ENCODE data around the gene GK2. TPM values are rescaled to one million over a fixed set of nuclear protein-coding genes. Genes with fewer than 3 reads are reported as not detected.

Gene GK2
- total and polyA plus RNA-seq, 2 of the 4 experiments (the other 2 are of a cell fraction): not detected

DNA sequence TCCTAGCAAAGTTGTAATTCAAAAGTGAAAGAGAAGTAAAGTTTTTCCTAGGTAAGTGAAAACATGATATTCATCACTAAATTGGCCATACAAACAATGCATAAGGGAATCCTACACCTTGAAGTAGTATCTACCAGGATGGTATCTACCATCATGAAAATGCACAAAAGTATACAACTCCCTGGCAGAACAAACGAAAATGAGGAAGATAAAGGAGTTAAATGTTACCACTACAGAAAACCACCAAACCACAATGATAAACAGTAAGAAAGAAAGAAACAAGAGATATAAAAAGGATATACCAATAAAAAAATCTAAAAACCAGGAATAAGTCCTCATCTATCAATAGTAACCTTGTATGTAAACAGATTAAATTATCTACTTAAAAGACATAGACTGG lies 26.9 kb downstream of the GK2 start:
- POLR2A ChIA-PET (ENCODE audit: unreplicated experiment): no interaction called here
- H2AK5ac ChIP-seq (ENCODE audit: low read depth, low read length): no peak overlapping the region
- no peaks in the 10 kb centered on the region for H4K20me1 ChIP-seq (ENCODE audit: insufficient read depth, low read length)
- dilution Hi-C loops (cut with HindIII; ENCODE audit: low sequenced_read_pairs, unreplicated experiment) (no loop called here), in situ Hi-C loops (cut with MboI; ENCODE audit: low sequenced_read_pairs) (no loop called here), intact Hi-C loops (cut with micrococcal nuclease) (no loop called here)
- H3K14ac ChIP-seq (replicated peaks; ENCODE audit: low read depth, low read length): no peak overlapping the region
- no peaks in the 10 kb centered on the region for H3K9me3 ChIP-seq (ENCODE audit: control insufficient read depth, insufficient read depth, low read length)
- no peak overlapping the region for H2BK120ac ChIP-seq (ENCODE audit: low read depth, low read length)
- no peak overlapping the region for H3K4me3 ChIP-seq (ENCODE audit: insufficient read depth, low read depth, low read length)
- no peak overlapping the region for H3K56ac ChIP-seq (ENCODE audit: extremely low read depth, insufficient read depth, low read length)
- no peak overlapping the region for H2AFZ ChIP-seq (replicated peaks; ENCODE audit: low read length, poor library complexity)
- CTCF ChIA-PET: interaction anchor here (0.7 kb wide), 1 partner anchor 25 kb away, joined by 3 read pairs; no protein-coding TSS in a partner anchor
- H3K27ac ChIP-seq (ENCODE audit: insufficient read depth, low read length): no peak overlapping the region
- no peak overlapping the region for H2BK15ac ChIP-seq (ENCODE audit: low read depth, low read length)
- no peak for DNase-seq
- H3K4ac ChIP-seq (ENCODE audit: low read depth, low read length): no peak overlapping the region
- no peak for TF ChIP-seq SMC3 (IDR thresholded peaks at IDR 0.05; ENCODE audit: low read depth, low read length)
- no peak for TF ChIP-seq RAD21 (IDR thresholded peaks at IDR 0.05; ENCODE audit: low read length)
- TF ChIP-seq FOS (IDR thresholded peaks at IDR 0.05; ENCODE audit: low read depth, low read length): no peak
- no peak for TF ChIP-seq MAZ (IDR thresholded peaks at IDR 0.05; ENCODE audit: borderline replicate concordance, low read depth, low read length)
- TF ChIP-seq CEBPB (IDR thresholded peaks at IDR 0.05; ENCODE audit: low read depth, low read length): no peak
- TF ChIP-seq CHD1 (IDR thresholded peaks at IDR 0.05; ENCODE audit: low read depth, low read length): no peak
- no peak for TF ChIP-seq RFX5 (IDR thresholded peaks at IDR 0.05; ENCODE audit: low read depth, low read length)
- no peak overlapping the region for H4K91ac ChIP-seq (ENCODE audit: insufficient read depth, low read depth, low read length)
- H3K36me3 ChIP-seq (ENCODE audit: control insufficient read depth, insufficient read depth, low read length): no peaks in the 10 kb centered on the region
- no peaks in the 10 kb centered on the region for H3K79me1 ChIP-seq (ENCODE audit: low read depth in 1 of 2, low read length in 2 of 2)
- H3K9ac ChIP-seq (ENCODE audit: low read depth, low read length): no peak overlapping the region
- BruUV-seq (replicated peaks): no TSS peak
- H3K18ac ChIP-seq (ENCODE audit: low read depth, low read length): no peak overlapping the region
- no peak for ATAC-seq (ENCODE audit: low read depth)
- no peaks in the 10 kb centered on the region for H3K27me3 ChIP-seq (ENCODE audit: control insufficient read depth, insufficient read depth, low read length)
- no peak overlapping the region for H4K5ac ChIP-seq (ENCODE audit: low read depth, low read length)
- H3K4me1 ChIP-seq (ENCODE audit: control insufficient read depth, insufficient read depth, low read length): no peaks in the 10 kb centered on the region
- H4K8ac ChIP-seq (ENCODE audit: low read depth in 2 of 2, low read length in 2 of 2): no peak overlapping the region
- no peak overlapping the region for H3K23ac ChIP-seq (ENCODE audit: low read depth, low read length)
- H3K4me2 ChIP-seq (ENCODE audit: low read depth, low read length): no peak overlapping the region
- no peak overlapping the region for H2AK9ac ChIP-seq (replicated peaks; ENCODE audit: low read depth, low read length, poor library complexity)
- no CpG with 5 or more reads among the region's 1 CpG for WGBS, 2 experiments (ENCODE audit: extremely low coverage in 2 of 2, insufficient read length in 1 of 2)
- H3K9me1 ChIP-seq (ENCODE audit: insufficient read depth, low read length): no peaks in the 10 kb centered on the region
- H2BK5ac ChIP-seq (ENCODE audit: low read depth, low read length, poor library complexity, severe bottlenecking): no peak overlapping the region
- H2BK20ac ChIP-seq (ENCODE audit: low read depth, low read length): no peak overlapping the region
